Vagina (tissue), 2 donors: ENCODE results near the gene C5orf47.

Source experiments
- CTCF ChIP-seq, 3 experiments: fragments of 450-650 bp in 2 of 3; fragments of 200-600 bp in 1 of 3; sonication (generic) in 1 of 3; IDR thresholded peaks; one replicate each; pipeline ENCODE4 v1.5.1; 2017 to 2019; ENCODE audit warnings: antibody characterized with exemption in 3 of 3, mild to moderate bottlenecking in 2 of 3, moderate library complexity in 2 of 3
- POLR2A ChIP-seq, 2 donors: fragments of 450-650 bp; IDR thresholded peaks; one replicate each; pipeline ENCODE4 v1.6.1; 2017; ENCODE audit warnings: antibody characterized with exemption in 2 of 2, mild to moderate bottlenecking in 2 of 2, moderate library complexity in 2 of 2
- POLR2AphosphoS5 ChIP-seq, 2 donors: sonication (generic); formaldehyde crosslinking; IDR thresholded peaks; one replicate each; pipeline ENCODE4 v1.9.0; 2017; ENCODE audit warnings: antibody characterized with exemption in 2 of 2, mild to moderate bottlenecking in 2 of 2, low read depth in 1 of 2; ENCODE audit not compliant: insufficient read depth in 1 of 2

DNA sequence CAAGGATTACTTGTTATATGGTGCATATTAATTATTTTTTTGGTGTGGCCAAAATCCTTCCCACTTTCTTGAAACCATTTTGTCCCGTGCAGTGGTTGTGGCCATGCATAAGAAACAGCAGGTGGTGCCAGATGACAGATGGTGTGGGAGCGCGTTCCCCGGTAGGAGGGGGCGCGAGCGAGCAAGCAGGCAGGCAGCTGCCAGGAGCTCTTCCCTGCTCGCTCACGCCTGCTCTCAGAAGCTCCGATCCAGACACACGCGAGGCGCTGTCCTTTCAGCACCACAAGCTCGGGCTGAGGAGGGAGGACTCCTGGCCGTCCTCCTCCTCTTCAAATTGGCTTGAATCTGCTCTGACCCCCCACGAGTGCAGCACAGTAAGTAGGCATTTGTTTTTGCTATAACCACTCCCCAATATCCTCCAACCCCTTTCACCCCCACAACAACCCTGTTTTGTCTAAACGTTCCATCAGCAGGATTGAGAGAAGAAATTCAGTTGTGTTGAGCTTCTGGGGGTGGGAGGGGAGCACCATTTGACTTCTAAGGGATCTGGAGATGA lies 56.6 kb downstream of the C5orf47 start, which contains the start of gene NSG2:
- no peak for TF ChIP-seq POLR2A (IDR thresholded peaks at IDR 0.05)
- TF ChIP-seq POLR2AphosphoS5 (IDR thresholded peaks at IDR 0.05; ENCODE audit: insufficient read depth in 1 of 2, low read depth in 1 of 2), result no peak
- no peak for TF ChIP-seq CTCF (IDR thresholded peaks at IDR 0.05)
